HepG2 (cell line): ENCODE measurements around the gene EIF3L. TPM values are rescaled to one million over a fixed set of nuclear protein-coding genes. Genes with fewer than 3 reads are reported as not detected.

Experiments
- FOSL1 ChIP-seq: sonication (generic); formaldehyde crosslinking; IDR thresholded peaks from 2 replicates; pipeline ENCODE4 v1.9.0; 2021; ENCODE audit warnings: missing genetic modification reagents, borderline replicate concordance
- GPN1 ChIP-seq: sonication (generic); formaldehyde crosslinking; IDR thresholded peaks from 2 replicates; pipeline ENCODE4 v1.5.1; 2020; ENCODE audit warnings: missing genetic modification reagents, borderline replicate concordance
- LCORL ChIP-seq, 2 experiments: fragments of 450-650 bp in 1 of 2; sonication (generic) in 1 of 2; formaldehyde crosslinking in 1 of 2; IDR thresholded peaks; 2 replicates each; pipeline versions ENCODE4 v1.5.0 to v1.6.1; 2017 to 2020; ENCODE audit warnings: antibody characterized with exemption in 1 of 2, missing genetic modification reagents in 1 of 2
- PCBP2 ChIP-seq: fragments of 200-400 bp; formaldehyde crosslinking; optimal IDR thresholded peaks from 2 replicates; pipeline ENCODE3; 2018; ENCODE audit warnings: low read length, low read depth; ENCODE audit not compliant: poor library complexity, severe bottlenecking
- PHF21A ChIP-seq: sonication (generic); formaldehyde crosslinking; IDR thresholded peaks from 2 replicates; pipeline ENCODE4 v1.5.0; 2020; ENCODE audit warnings: mild to moderate bottlenecking, missing genetic modification reagents
- SOX13 ChIP-seq, 3 experiments: fragments of 450-650 bp in 1 of 3; sonication (generic) in 1 of 3; formaldehyde crosslinking in 1 of 3; IDR thresholded peaks in 2 of 3; conservative IDR thresholded peaks in 1 of 3; 2 replicates each; pipeline versions ENCODE4 v1.5.0 to v1.6.1; 2016 to 2020; ENCODE audit warnings: antibody characterized with exemption in 1 of 3, mild to moderate bottlenecking in 1 of 3, missing compliant biosample characterization in 1 of 3, missing genetic modification reagents in 1 of 3, moderate library complexity in 1 of 3
- THAP9 ChIP-seq: sonication (generic); formaldehyde crosslinking; IDR thresholded peaks from 2 replicates; pipeline ENCODE4; 2020; ENCODE audit warnings: missing genetic modification reagents, mild to moderate bottlenecking, borderline replicate concordance
- ZNF160 ChIP-seq: sonication (generic); formaldehyde crosslinking; IDR thresholded peaks from 2 replicates; pipeline ENCODE4 v1.8.0; 2022; ENCODE audit warnings: mild to moderate bottlenecking, inconsistent platforms, missing genetic modification reagents
- ZNF431 ChIP-seq: sonication (generic); formaldehyde crosslinking; IDR thresholded peaks from 2 replicates; pipeline ENCODE4 v1.9.0; 2022; ENCODE audit warnings: missing genetic modification reagents, low read depth, mild to moderate bottlenecking, borderline replicate concordance
- ZNF724P ChIP-seq: sonication (generic); formaldehyde crosslinking; IDR thresholded peaks from 2 replicates; pipeline ENCODE4 v1.8.0; 2022; ENCODE audit warnings: missing genetic modification reagents, borderline replicate concordance
- ZNF790 ChIP-seq: sonication (generic); formaldehyde crosslinking; IDR thresholded peaks from 2 replicates; pipeline ENCODE4 v1.8.0; 2022; ENCODE audit warnings: missing genetic modification reagents, mild to moderate bottlenecking, borderline replicate concordance
- polyA plus RNA-seq, 8 experiments: library from polyadenylated mRNA; depleted of rRNA in 3 of 8; stranded (reverse) in 7 of 8; unstranded in 1 of 8; fragments of >200 nt; fragmentation: Illumina TruSeq in 4 of 8; extraction: Trizol in 4 of 8; gene quantifications; 2 replicates each; pipeline versions ENCODE4 v1.2.1 to v1.2.3, GENCODE V29; 2011 to 2016; ENCODE audit warnings: low read depth in 4 of 8, missing spikeins in 1 of 8, mixed read lengths in 1 of 8; ENCODE audit not compliant: insufficient read depth in 1 of 8
- total RNA-seq, 5 experiments: library from RNA; depleted of rRNA; stranded (reverse); fragments of >200 nt; fragmentation: Illumina TruSeq; extraction: Trizol; gene quantifications; 2 replicates each; pipeline ENCODE4 v1.2.3, GENCODE V29; 2016; ENCODE audit warnings: low read depth in 1 of 5
- TF ChIP-seq, protein P1 (sequence below): sonication (generic); formaldehyde crosslinking; IDR thresholded peaks from 2 replicates; pipeline ENCODE4 v1.5.1; 2020; ENCODE audit warnings: missing genetic modification reagents, mild to moderate bottlenecking, borderline replicate concordance
- TF ChIP-seq, protein P2 (sequence below): IDR thresholded peaks from 2 replicates; pipeline ENCODE4 v1.6.1; 2018; ENCODE audit warnings: missing genetic modification reagents
- TF ChIP-seq, protein P3 (sequence below): sonication (generic); formaldehyde crosslinking; IDR thresholded peaks from 2 replicates; pipeline ENCODE4 v1.4.0; 2020; ENCODE audit warnings: mild to moderate bottlenecking, missing genetic modification reagents, borderline replicate concordance
- TF ChIP-seq, protein P4 (sequence below): IDR thresholded peaks from 2 replicates; pipeline ENCODE4 v1.6.1; 2016; ENCODE audit warnings: missing compliant biosample characterization, missing genetic modification reagents, borderline replicate concordance

Gene EIF3L
- total and polyA plus RNA-seq, 2 of the 13 experiments (the other 11 are each of a cell fraction or from before 2014, with no cell fraction given): 514 to 793 TPM

DNA sequence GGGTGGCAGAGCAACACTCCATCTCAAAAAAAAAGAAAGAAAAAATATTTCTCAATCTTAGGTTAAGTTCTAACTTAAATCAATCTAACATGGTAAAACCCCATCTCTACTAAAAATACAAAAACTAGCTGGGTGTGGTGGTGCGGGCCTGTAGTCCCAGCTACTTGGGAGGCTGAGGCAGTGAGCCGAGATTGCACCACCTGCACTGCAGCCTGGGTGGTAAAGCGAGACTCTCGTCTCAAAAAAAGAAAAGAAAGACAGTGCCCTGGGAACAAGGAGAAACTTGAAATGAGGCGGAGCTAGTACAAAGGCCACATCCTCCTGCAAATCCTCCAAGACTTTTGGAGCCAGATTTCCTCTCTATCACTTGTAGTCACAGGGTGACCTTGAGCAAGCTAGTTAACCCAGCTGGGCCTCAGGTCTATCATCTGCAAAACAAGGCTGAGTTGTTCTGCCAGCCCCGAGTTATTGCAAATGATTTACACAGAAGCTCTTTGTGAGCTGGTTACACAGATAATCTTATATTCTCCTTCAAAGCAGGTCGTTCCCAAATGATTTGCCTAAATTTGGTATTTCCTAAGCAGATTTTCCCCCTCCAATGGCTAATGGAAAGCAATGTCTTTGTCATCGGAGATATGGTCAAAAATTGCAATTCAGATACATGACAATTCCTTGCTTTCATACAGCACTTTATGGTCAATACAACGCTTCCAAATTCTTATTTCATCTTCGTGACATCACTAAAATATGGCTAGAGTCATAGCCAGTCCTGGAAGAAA, 7.0 kb upstream of the EIF3L start (continued):
- TF ChIP-seq, protein P1, sequence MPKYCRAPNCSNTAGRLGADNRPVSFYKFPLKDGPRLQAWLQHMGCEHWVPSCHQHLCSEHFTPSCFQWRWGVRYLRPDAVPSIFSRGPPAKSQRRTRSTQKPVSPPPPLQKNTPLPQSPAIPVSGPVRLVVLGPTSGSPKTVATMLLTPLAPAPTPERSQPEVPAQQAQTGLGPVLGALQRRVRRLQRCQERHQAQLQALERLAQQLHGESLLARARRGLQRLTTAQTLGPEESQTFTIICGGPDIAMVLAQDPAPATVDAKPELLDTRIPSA (CRISPR knock-in tag): no peak
- TF ChIP-seq ZNF724P (CRISPR knock-in tag) (no peak), PCBP2 (no peak), ZNF160 (CRISPR knock-in tag) (no peak), LCORL (IDR thresholded peaks at IDR 0.05) (no peak), LCORL (CRISPR knock-in tag; IDR thresholded peaks at IDR 0.05) (0 out of 2 replicates have a peak, but pooled peaks have one; percentile 18), ZNF790 (no peak), SOX13 (IDR thresholded peaks at IDR 0.05) (no peak), SOX13 (CRISPR knock-in tag; conservative IDR thresholded peaks at IDR 0.05 in 1 of 2, IDR thresholded peaks at IDR 0.05 in 1 of 2) (peak in 1 of 2 experiments; percentile 68; a peak in 1 of 4 replicates), PHF21A (peak; percentile 64; the same call in 1 of the 2 replicates), FOSL1 (CRISPR knock-in tag) (no peak), ZNF431 (CRISPR knock-in tag) (no peak), GPN1 (CRISPR knock-in tag) (no peak), THAP9 (CRISPR knock-in tag) (no peak)
- TF ChIP-seq, protein P2, sequence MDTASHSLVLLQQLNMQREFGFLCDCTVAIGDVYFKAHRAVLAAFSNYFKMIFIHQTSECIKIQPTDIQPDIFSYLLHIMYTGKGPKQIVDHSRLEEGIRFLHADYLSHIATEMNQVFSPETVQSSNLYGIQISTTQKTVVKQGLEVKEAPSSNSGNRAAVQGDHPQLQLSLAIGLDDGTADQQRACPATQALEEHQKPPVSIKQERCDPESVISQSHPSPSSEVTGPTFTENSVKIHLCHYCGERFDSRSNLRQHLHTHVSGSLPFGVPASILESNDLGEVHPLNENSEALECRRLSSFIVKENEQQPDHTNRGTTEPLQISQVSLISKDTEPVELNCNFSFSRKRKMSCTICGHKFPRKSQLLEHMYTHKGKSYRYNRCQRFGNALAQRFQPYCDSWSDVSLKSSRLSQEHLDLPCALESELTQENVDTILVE: peak; percentile 64; the same call in 1 of the 2 replicates
- TF ChIP-seq, protein P3, sequence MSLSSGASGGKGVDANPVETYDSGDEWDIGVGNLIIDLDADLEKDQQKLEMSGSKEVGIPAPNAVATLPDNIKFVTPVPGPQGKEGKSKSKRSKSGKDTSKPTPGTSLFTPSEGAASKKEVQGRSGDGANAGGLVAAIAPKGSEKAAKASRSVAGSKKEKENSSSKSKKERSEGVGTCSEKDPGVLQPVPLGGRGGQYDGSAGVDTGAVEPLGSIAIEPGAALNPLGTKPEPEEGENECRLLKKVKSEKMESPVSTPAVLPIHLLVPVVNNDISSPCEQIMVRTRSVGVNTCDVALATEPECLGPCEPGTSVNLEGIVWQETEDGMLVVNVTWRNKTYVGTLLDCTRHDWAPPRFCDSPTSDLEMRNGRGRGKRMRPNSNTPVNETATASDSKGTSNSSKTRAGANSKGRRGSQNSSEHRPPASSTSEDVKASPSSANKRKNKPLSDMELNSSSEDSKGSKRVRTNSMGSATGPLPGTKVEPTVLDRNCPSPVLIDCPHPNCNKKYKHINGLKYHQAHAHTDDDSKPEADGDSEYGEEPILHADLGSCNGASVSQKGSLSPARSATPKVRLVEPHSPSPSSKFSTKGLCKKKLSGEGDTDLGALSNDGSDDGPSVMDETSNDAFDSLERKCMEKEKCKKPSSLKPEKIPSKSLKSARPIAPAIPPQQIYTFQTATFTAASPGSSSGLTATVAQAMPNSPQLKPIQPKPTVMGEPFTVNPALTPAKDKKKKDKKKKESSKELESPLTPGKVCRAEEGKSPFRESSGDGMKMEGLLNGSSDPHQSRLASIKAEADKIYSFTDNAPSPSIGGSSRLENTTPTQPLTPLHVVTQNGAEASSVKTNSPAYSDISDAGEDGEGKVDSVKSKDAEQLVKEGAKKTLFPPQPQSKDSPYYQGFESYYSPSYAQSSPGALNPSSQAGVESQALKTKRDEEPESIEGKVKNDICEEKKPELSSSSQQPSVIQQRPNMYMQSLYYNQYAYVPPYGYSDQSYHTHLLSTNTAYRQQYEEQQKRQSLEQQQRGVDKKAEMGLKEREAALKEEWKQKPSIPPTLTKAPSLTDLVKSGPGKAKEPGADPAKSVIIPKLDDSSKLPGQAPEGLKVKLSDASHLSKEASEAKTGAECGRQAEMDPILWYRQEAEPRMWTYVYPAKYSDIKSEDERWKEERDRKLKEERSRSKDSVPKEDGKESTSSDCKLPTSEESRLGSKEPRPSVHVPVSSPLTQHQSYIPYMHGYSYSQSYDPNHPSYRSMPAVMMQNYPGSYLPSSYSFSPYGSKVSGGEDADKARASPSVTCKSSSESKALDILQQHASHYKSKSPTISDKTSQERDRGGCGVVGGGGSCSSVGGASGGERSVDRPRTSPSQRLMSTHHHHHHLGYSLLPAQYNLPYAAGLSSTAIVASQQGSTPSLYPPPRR: 0 out of 2 replicates have a peak, but pooled peaks have one; percentile 23
- TF ChIP-seq, protein P4, sequence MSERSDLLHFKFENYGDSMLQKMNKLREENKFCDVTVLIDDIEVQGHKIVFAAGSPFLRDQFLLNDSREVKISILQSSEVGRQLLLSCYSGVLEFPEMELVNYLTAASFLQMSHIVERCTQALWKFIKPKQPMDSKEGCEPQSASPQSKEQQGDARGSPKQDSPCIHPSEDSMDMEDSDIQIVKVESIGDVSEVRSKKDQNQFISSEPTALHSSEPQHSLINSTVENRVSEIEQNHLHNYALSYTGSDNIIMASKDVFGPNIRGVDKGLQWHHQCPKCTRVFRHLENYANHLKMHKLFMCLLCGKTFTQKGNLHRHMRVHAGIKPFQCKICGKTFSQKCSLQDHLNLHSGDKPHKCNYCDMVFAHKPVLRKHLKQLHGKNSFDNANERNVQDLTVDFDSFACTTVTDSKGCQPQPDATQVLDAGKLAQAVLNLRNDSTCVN (CRISPR knock-in tag): no peak
